Keratinocyte (primary cell): Measurements from ENCODE around the gene DTL. TPM values are rescaled to one million over a fixed set of nuclear protein-coding genes. Genes with fewer than 3 reads are reported as not detected.
A peak's percentile ranks its signal among the peaks of the same experiment; 100 is the strongest.

Experiments used
- DNase-seq: peaks from one replicate; pipeline ENCODE4 v3.0.0-alpha.2; 2011; ENCODE audit warnings: low read depth, missing footprints, low spot score
- FAIRE-seq: peaks from 2 replicates; lab custom pipeline; 2011; peaks lifted over from hg19 to GRCh38; lab: Jason Lieb, UNC
- H2AFZ ChIP-seq: 2 replicates; pipeline ENCODE4 v1.6.0; 2012; ENCODE audit warnings: low read length, control low read depth, inconsistent platforms; ENCODE audit not compliant: control insufficient read depth
- H3K27ac ChIP-seq: 2 replicates; pipeline ENCODE4 v1.5.1; 2011; ENCODE audit warnings: low read length; ENCODE audit not compliant: control insufficient read depth, insufficient read depth
- H3K27me3 ChIP-seq: 3 replicates; pipeline ENCODE4 v1.6.0; 2011; ENCODE audit warnings: low read length; ENCODE audit not compliant: control insufficient read depth, insufficient read depth; ENCODE audit errors: extremely low read depth
- H3K36me3 ChIP-seq, 2 experiments: 2 replicates in 1 of 2; 3 replicates in 1 of 2; pipeline ENCODE4 v1.5.1; 2011; ENCODE audit warnings: low read length in 2 of 2, mild to moderate bottlenecking in 1 of 2; ENCODE audit not compliant: control insufficient read depth in 2 of 2, insufficient read depth in 2 of 2; ENCODE audit errors: extremely low read depth in 1 of 2
- H3K4me1 ChIP-seq: 3 replicates; pipeline ENCODE4 v1.5.1; 2011; ENCODE audit warnings: low read length; ENCODE audit not compliant: control insufficient read depth, insufficient read depth; ENCODE audit errors: extremely low read depth
- H3K4me2 ChIP-seq: 3 replicates; pipeline ENCODE4 v1.6.0; 2011; ENCODE audit warnings: low read depth, low read length; ENCODE audit not compliant: control insufficient read depth, insufficient read depth; ENCODE audit errors: extremely low read depth
- H3K4me3 ChIP-seq, 3 experiments: fragments of 200-600 bp in 1 of 3; sonication (generic) in 1 of 3; 2 replicates in 2 of 3; 3 replicates in 1 of 3; pipeline ENCODE4 v1.5.1; 2011 to 2016; ENCODE audit warnings: low read length in 3 of 3, mild to moderate bottlenecking in 3 of 3, control low read depth in 2 of 3, inconsistent platforms in 1 of 3, low read depth in 1 of 3, mixed read lengths in 1 of 3, mixed run types in 1 of 3, moderate library complexity in 1 of 3; ENCODE audit not compliant: control insufficient read depth in 2 of 3, insufficient read depth in 2 of 3; ENCODE audit errors: extremely low read depth in 1 of 3
- H3K79me2 ChIP-seq: 2 replicates; pipeline ENCODE4 v1.6.0; 2012; ENCODE audit warnings: low read length; ENCODE audit not compliant: control insufficient read depth, insufficient read depth
- H3K9ac ChIP-seq: 3 replicates; pipeline ENCODE4 v1.6.0; 2011; ENCODE audit warnings: low read length; ENCODE audit not compliant: control insufficient read depth, insufficient read depth; ENCODE audit errors: extremely low read depth
- H3K9me1 ChIP-seq: 3 replicates; pipeline ENCODE4 v1.6.0; 2011; ENCODE audit warnings: low read length; ENCODE audit not compliant: control insufficient read depth, insufficient read depth; ENCODE audit errors: extremely low read depth
- H3K9me3 ChIP-seq: 2 replicates; pipeline ENCODE4 v1.5.1; 2012; ENCODE audit warnings: low read depth, low read length; ENCODE audit not compliant: control insufficient read depth
- H4K20me1 ChIP-seq: 3 replicates; pipeline ENCODE4 v1.6.0; 2011; ENCODE audit warnings: low read length; ENCODE audit not compliant: control insufficient read depth, insufficient read depth; ENCODE audit errors: extremely low read depth
- CTCF ChIP-seq, 3 experiments: IDR thresholded peaks in 1 of 3; conservative IDR thresholded peaks in 1 of 3; optimal IDR thresholded peaks in 1 of 3; 2 replicates in 2 of 3; 3 replicates in 1 of 3; pipeline versions ENCODE3 to v1.5.1; 2011; ENCODE audit warnings: low read length in 3 of 3, mild to moderate bottlenecking in 3 of 3, moderate library complexity in 2 of 3, control low read depth in 1 of 3, inconsistent platforms in 1 of 3; ENCODE audit not compliant: insufficient read depth in 2 of 3; ENCODE audit errors: extremely low read depth in 1 of 3
- EZH2 ChIP-seq: IDR thresholded peaks from one replicate; pipeline ENCODE4 v1.6.1; 2012; ENCODE audit warnings: inconsistent platforms, mild to moderate bottlenecking, low read length, moderate library complexity
- dilution Hi-C: fragments of 300-500 bp; cut with MboI; formaldehyde crosslinking; loops from one replicate; pipeline ENCODE4 v1.7.0; 2020; ENCODE audit warnings: low sequenced_read_pairs; ENCODE audit not compliant: extremely low pct_ligation_motif_present
- polyA plus RNA-seq, 5 experiments: library from polyadenylated mRNA; depleted of rRNA in 3 of 5; stranded (reverse) in 3 of 5; stranded (forward) in 1 of 5; unstranded in 1 of 5; fragments of >200 nt; gene quantifications; 1 replicate in 1 of 5; 2 replicates in 3 of 5; 3 replicates in 1 of 5; pipeline versions ENCODE4 v1.2.1 to v1.2.3, GENCODE V29; 2011 to 2012; ENCODE audit warnings: missing spikeins in 2 of 5, low read depth in 1 of 5, low replicate concordance in 1 of 5

The DTL gene
- polyA plus RNA-seq, 1 donor (not counting 4 experiments of a cell fraction or from before 2014, with no cell fraction given): 9.3 TPM

GRCh38 chr1:212062832-212063438 is 27.4 kb downstream of the DTL start:
- Histone ChIP-seq H2AFZ (no peak overlapping the region), H4K20me1 (no peaks in the 10 kb centered on the region), H3K4me2 (no peak overlapping the region), H3K79me2 (no peaks in the 10 kb centered on the region), H3K27ac (no peak overlapping the region), H3K9me3 (no peaks in the 10 kb centered on the region), H3K27me3 (no peaks in the 10 kb centered on the region), H3K9me1 (no peaks in the 10 kb centered on the region), H3K36me3 (no peaks in the 10 kb centered on the region), H3K9ac (no peak overlapping the region), H3K4me1 (no peaks in the 10 kb centered on the region), H3K4me3 (no peak overlapping the region)
- peak; percentile 32 for DNase-seq
- dilution Hi-C loops: no loop called here
- peak; percentile 15 to 57 (median 51) for TF ChIP-seq CTCF (optimal IDR thresholded peaks at IDR 0.05 in 1 of 3, IDR thresholded peaks at IDR 0.05 in 1 of 3, conservative IDR thresholded peaks at IDR 0.05 in 1 of 3; ENCODE audit: extremely low read depth in 1 of 3, insufficient read depth in 2 of 3, low read length in 3 of 3)
- no peak for TF ChIP-seq EZH2
- FAIRE-seq: peak; percentile 51

GRCh38 chr1:212067787-212068186 is 32.2 kb downstream of the DTL start:
- no peaks in the 10 kb centered on the region for H3K79me2 ChIP-seq

More at GRCh38 chr1:212067787-212068186, 32.2 kb downstream of the DTL start:
- H3K27ac ChIP-seq: no peak overlapping the region
- H3K27me3 ChIP-seq: no peaks in the 10 kb centered on the region
- H3K9me1 ChIP-seq: no peaks in the 10 kb centered on the region
- no peak for FAIRE-seq
- no peak overlapping the region for H3K9ac ChIP-seq
- no peaks in the 10 kb centered on the region for H3K4me1 ChIP-seq
- H3K4me3 ChIP-seq: no peak overlapping the region
- dilution Hi-C loops: no loop called here
- no peak overlapping the region for H2AFZ ChIP-seq
- no peak overlapping the region for H3K4me2 ChIP-seq
- TF ChIP-seq EZH2: no peak
- no peak for TF ChIP-seq CTCF (optimal IDR thresholded peaks at IDR 0.05 in 1 of 3, IDR thresholded peaks at IDR 0.05 in 1 of 3, conservative IDR thresholded peaks at IDR 0.05 in 1 of 3; ENCODE audit: extremely low read depth in 1 of 3, insufficient read depth in 2 of 3, low read length in 3 of 3)
- H4K20me1 ChIP-seq: no peaks in the 10 kb centered on the region
- H3K9me3 ChIP-seq: no peaks in the 10 kb centered on the region
- peaks cover 0 to 4% of the 10 kb centered on the region in 2 experiments for H3K36me3 ChIP-seq
- no peak for DNase-seq
